ENCODE results near the gene TNFAIP2. TPM values are rescaled to one million over a fixed set of nuclear protein-coding genes. Genes with fewer than 3 reads are reported as not detected.
A peak's percentile ranks its signal among the peaks of the same experiment; 100 is the strongest.

The TNFAIP2 gene
- total RNA-seq, 2 donors from 2014 or later, result 3.0 to 4.0 TPM

GRCh38 chr14:103121121-103121845 lies 2.0 kb upstream of the TNFAIP2 start:
- Mint-ChIP-seq H3K27me3 (peaks cover 13% of the 10 kb centered on the region), H3K4me3 (no peak overlapping the region), H3K36me3 (ENCODE audit: low read depth) (no peaks in the 10 kb centered on the region), H3K27ac (no peak overlapping the region), H3K4me1 (no peaks in the 10 kb centered on the region), H3K9me3 (no peaks in the 10 kb centered on the region)
- no peak for ATAC-seq (replicated peaks)

DNA sequence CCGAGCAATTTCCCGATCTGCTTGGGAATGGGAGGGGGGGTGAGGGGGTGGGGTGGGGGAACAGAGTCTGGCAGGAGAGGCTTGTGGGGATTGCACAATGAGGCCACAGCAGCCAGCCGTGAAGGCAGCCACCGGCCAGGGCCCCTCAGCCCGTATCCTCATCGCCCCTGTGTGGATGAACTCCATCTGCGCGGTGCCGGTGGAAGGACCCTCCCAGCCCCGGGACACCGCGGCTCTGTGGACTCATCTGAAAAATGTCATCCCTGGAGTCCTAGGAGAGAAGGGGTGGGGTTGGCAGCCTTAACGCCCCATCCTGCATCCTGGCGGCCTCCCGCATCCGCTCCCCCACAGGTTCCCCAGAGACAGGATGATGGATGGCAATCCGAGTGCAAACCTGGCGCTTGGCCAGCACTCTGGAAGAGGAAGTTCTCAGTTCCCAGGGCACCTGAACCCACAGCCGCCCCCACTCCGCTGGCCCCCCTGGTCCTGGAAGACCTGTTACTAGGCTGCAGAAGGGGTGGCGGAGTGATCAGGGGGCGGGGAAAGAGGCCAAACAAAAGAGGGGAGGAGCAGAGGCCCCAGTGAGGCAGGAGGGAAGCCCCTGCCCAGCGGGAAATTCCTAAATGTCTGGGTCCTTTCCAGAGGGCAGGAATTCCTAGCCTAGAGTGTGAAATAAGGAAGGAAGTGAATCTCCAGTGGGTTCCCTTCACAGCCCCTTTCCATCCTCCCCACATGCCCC lies 1.2 kb upstream of the TNFAIP2 start:
- peaks cover 13% of the 10 kb centered on the region for H3K27me3 Mint-ChIP-seq
- no peaks in the 10 kb centered on the region for H3K9me3 Mint-ChIP-seq
- H3K36me3 Mint-ChIP-seq (ENCODE audit: low read depth), result no peaks in the 10 kb centered on the region
- no peak overlapping the region for H3K27ac Mint-ChIP-seq
- no peak for ATAC-seq (replicated peaks)
- H3K4me3 Mint-ChIP-seq, result no peak overlapping the region
- no peaks in the 10 kb centered on the region for H3K4me1 Mint-ChIP-seq

DNA sequence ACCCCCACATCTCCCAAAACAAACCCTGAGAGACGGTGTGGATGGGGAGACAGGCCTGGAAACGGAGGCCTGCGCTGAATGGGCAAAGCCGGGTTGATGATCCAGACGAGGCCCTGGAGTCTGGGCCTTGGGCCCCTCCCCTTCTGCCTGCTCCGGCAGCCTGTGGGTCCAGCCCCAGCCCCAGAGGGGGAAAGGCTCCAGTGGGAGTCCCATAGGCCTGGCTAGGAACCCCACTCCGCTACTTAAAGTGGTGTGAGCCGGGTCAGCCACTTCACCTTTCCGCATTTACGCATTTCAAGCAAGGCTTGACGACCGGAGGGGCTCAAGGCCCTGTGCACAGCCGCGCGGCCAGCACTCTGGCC lies 695 bp upstream of the TNFAIP2 start:
- H3K27me3 Mint-ChIP-seq, result peaks cover 13% of the 10 kb centered on the region
- H3K4me3 Mint-ChIP-seq, result no peak overlapping the region
- H3K36me3 Mint-ChIP-seq (ENCODE audit: low read depth), result no peaks in the 10 kb centered on the region
- ATAC-seq (replicated peaks), result no peak
- H3K27ac Mint-ChIP-seq, result no peak overlapping the region
- H3K4me1 Mint-ChIP-seq, result no peaks in the 10 kb centered on the region
- no peaks in the 10 kb centered on the region for H3K9me3 Mint-ChIP-seq

GRCh38 chr14:103123634-103124500 lies 606 bp downstream of the TNFAIP2 start:
- Mint-ChIP-seq H3K27me3 (peaks cover 13% of the 10 kb centered on the region), H3K4me3 (peak overlapping the region; percentile 30), H3K4me1 (no peaks in the 10 kb centered on the region), H3K9me3 (no peaks in the 10 kb centered on the region), H3K27ac (no peak overlapping the region), H3K36me3 (ENCODE audit: low read depth) (no peaks in the 10 kb centered on the region)
- peak; percentile 29 for ATAC-seq (replicated peaks)

DNA sequence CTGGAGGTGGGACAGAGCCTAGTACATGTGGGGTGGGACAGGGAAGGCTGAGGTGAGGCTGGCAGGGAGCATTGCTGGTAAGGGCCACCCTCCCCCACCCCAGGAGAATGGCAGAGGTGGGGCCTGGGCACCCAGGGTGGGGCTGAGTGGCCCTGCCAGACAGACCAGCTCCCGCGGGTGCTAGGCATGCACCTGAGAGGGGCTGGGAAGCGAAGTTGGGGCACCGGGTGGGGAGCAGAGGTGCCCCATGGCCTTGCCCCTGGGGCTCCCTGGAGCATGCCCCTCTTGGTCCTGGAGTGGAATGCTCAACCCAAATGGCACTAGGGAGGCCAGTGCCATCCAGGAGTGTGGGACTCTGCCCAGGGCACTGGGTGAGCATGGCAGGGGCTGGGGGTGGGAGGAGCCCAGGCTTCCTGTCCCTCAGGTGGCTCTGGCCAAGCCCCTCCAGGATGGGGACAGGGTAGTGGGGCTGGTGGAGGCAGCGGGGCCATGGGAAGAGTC lies 1.3 kb downstream of the TNFAIP2 start:
- Mint-ChIP-seq H3K27ac (no peak overlapping the region), H3K27me3 (peaks cover 17% of the 10 kb centered on the region), H3K4me3 (no peak overlapping the region), H3K4me1 (no peaks in the 10 kb centered on the region), H3K9me3 (no peaks in the 10 kb centered on the region), H3K36me3 (ENCODE audit: low read depth) (no peaks in the 10 kb centered on the region)
- ATAC-seq (replicated peaks), result no peak

DNA sequence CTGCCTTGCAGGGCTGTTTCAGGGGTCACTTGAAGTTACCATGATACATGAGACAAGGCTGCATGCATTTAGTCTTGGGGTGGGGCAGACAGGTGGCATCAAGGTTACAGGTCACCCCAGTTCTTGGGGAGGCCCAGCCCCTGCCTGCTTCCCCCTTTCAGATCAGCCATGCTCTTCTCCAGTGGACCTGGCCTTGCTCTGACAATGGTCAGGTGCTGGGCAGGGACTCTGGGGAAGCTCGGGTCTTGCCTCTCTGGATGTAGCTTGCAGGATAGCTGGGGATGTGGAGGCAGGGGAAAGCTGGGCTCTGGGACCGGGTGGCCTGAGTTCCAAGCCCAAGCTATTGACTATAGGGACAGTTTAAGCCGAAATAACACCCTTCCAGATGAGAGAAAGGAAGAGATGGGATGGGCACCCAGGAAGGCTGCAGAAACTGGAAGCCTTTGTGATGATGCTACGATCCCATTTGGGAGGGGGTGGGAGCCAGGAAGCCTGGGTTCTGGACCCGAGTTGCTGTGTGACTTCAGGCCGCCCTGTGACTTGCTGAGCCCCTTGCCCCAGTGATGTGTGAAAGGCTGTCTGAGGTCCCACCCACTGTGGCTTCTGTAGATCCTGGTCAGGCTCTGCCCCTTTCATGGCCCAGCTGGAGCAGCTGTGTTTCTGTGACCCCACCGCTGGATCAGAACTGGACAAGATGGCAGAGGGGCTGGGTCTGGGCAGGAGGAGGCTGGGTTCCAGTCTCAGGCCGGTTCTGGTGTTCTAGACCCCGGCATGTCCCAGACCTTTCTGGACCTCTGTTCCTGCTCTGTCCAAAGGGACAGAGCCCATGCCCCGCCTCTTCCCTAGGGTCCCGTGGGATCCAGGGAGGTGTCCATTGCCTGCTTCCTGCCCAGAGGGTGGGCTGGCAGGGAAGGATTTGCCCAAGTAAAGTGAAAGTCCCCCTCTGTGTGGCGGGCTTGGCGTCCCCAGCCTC lies 2.1 kb downstream of the TNFAIP2 start:
- Mint-ChIP-seq H3K4me3 (no peak overlapping the region), H3K27me3 (peaks cover 14% of the 10 kb centered on the region), H3K27ac (no peak overlapping the region), H3K4me1 (no peaks in the 10 kb centered on the region), H3K36me3 (ENCODE audit: low read depth) (no peaks in the 10 kb centered on the region), H3K9me3 (no peaks in the 10 kb centered on the region)
- ATAC-seq (replicated peaks), result no peak

GRCh38 chr14:103126088-103126872 lies 3.0 kb downstream of the TNFAIP2 start:
- Mint-ChIP-seq H3K9me3 (no peaks in the 10 kb centered on the region), H3K4me1 (no peaks in the 10 kb centered on the region), H3K27ac (no peak overlapping the region), H3K36me3 (ENCODE audit: low read depth) (no peaks in the 10 kb centered on the region), H3K4me3 (no peak overlapping the region), H3K27me3 (peaks cover 11% of the 10 kb centered on the region)
- no peak for ATAC-seq (replicated peaks)

DNA sequence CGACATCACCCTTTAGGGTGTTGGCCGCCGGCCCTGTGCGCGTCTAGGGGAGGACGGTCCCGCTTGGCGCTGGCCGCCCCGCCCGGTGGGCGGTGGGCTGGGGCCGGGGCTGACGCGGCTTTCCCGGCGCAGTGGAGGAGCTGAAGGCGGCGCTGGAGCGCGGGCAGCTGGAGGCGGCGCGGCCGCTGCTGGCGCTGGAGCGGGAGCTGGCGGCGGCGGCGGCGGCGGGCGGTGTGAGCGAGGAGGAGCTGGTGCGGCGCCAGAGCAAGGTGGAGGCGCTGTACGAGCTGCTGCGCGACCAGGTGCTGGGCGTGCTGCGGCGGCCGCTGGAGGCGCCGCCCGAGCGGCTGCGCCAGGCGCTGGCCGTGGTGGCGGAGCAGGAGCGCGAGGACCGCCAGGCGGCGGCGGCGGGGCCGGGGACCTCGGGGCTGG lies 3.6 kb downstream of the TNFAIP2 start:
- Mint-ChIP-seq H3K9me3 (no peaks in the 10 kb centered on the region), H3K4me3 (no peak overlapping the region), H3K4me1 (no peaks in the 10 kb centered on the region), H3K36me3 (ENCODE audit: low read depth) (no peaks in the 10 kb centered on the region), H3K27me3 (peaks cover 8% of the 10 kb centered on the region), H3K27ac (no peak overlapping the region)
- no peak for ATAC-seq (replicated peaks)

GRCh38 chr14:103127356-103127755 lies 4.1 kb downstream of the TNFAIP2 start:
- Mint-ChIP-seq H3K36me3 (ENCODE audit: low read depth) (no peaks in the 10 kb centered on the region), H3K27me3 (peaks cover 8% of the 10 kb centered on the region), H3K4me3 (no peak overlapping the region), H3K9me3 (no peaks in the 10 kb centered on the region), H3K4me1 (no peaks in the 10 kb centered on the region), H3K27ac (no peak overlapping the region)
- ATAC-seq (replicated peaks), result no peak

- Mint-ChIP-seq H3K27me3 (peaks cover 8% of the 10 kb centered on the region), H3K4me3 (no peak overlapping the region), H3K27ac (no peak overlapping the region), H3K4me1 (no peaks in the 10 kb centered on the region), H3K9me3 (no peaks in the 10 kb centered on the region), H3K36me3 (ENCODE audit: low read depth) (no peaks in the 10 kb centered on the region)
- no peak for ATAC-seq (replicated peaks)
These were observed 4.8 kb downstream of the TNFAIP2 start for GRCh38 chr14:103127861-103128598.

DNA sequence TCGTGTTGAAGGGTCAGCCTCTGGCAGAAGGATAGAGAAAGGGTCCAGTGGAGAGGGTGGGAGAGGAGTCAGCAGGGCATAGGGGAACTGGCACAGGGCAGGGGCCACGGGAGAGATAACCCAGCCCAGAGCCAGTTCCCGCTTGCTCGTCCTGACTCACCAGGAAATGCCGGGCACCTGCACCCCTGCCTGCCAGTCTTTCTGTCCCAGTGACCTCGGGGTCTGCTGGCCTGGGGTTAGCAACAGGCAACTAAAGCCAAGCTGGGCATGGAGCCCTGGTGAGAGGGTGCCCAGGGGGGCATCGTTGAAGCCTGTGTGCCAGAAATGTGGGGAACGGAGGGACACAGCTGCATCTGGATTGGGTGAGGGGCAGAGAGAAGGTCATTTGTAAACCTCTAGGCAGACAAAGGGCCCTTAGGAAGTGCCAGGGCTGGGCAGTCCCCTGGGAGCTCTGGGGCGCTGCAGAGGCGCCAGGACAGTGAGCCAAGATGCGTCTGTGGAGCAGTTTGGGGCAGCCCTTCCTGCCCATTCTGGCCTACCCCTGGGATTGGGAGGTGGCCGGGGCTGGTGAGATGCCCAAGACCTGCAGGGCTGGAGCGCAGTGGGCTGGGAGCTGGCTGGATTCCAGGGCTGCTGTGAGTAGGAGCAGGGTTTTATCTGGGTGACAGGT lies 5.5 kb downstream of the TNFAIP2 start:
- Mint-ChIP-seq H3K27me3 (peaks cover 8% of the 10 kb centered on the region), H3K36me3 (ENCODE audit: low read depth) (no peaks in the 10 kb centered on the region), H3K4me3 (no peak overlapping the region), H3K9me3 (no peaks in the 10 kb centered on the region), H3K27ac (no peak overlapping the region), H3K4me1 (no peaks in the 10 kb centered on the region)
- ATAC-seq (replicated peaks), result no peak

DNA sequence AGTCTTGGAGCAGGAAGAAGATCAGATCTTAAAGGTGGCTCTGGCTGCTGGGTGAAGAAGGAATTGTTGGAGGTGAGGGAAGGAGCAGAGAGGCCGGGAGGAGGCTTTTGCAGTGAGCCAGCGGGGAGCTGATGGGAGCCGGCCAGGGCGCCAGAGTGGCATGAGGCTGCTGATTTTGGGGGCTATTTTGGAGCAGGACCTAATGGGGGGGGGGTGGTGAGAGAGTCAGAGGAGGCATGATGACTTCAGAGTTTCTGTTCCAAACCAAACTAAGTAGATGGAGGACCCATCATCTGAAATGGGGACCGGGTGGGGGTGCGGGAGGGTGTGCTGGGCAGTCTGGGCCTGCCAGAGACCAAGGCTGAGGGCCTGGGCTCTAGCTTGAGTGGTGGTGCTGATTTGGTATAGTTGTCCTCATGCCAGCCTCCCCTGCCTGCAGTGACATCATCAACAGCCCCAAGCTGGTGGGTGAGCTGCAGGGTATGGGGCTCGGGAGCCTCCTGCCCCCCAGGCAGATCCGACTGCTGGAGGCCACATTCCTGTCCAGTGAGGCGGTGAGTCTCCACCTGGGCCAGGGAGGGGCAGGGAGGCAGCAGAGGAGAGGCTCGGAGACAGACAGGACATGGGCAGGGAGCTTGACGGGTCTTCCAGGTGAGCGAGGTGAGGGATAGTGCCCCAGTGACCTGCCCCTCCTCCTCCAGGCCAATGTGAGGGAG lies 6.2 kb downstream of the TNFAIP2 start:
- no peak overlapping the region for H3K4me3 Mint-ChIP-seq
- H3K9me3 Mint-ChIP-seq, result no peaks in the 10 kb centered on the region
- no peak for ATAC-seq (replicated peaks)
- H3K27me3 Mint-ChIP-seq, result peaks cover 4% of the 10 kb centered on the region
- no peak overlapping the region for H3K27ac Mint-ChIP-seq
- H3K36me3 Mint-ChIP-seq (ENCODE audit: low read depth), result no peaks in the 10 kb centered on the region
- H3K4me1 Mint-ChIP-seq, result no peaks in the 10 kb centered on the region
